Posterior vena cava (tissue), 2 donors: ENCODE measurements around the gene WDR45. TPM values are rescaled to one million over a fixed set of nuclear protein-coding genes. Genes with fewer than 3 reads are reported as not detected.
"Not testable (repeated sequence)": the region's sequence is repeated elsewhere in the genome, so short reads cannot be mapped to it uniquely, and the experiment has no call there.

Experiments used
- DNase-seq: peaks from one replicate; pipeline ENCODE4 v3.0.0-alpha.2; 2020; ENCODE audit warnings: low spot score
- intact Hi-C, 2 donors: fragments of 100-400 bp; cut with DNase I; formaldehyde crosslinking; loops; one replicate each; pipeline versions ENCODE4 v1.14.1 to v1.14.2; 2022 to 2023
- long read RNA-seq, 2 donors: library from polyadenylated mRNA; unstranded; transcript quantifications; one replicate each; pipeline ENCODE4 v2.0.0, GENCODE V29; 2020 to 2021
- total RNA-seq, 2 donors: library from RNA; stranded (reverse); fragmentation: NEBNext Ultra II Directional; extraction: Animal tissue kit (Norgen Biotek cat#: 25700); gene quantifications; one replicate each; pipeline ENCODE4 v1.2.1, GENCODE V29; 2021
- donor health status: DM: yes; HTN: yes; CAD: no.
- donor health status: DM: yes; HTN: yes; CAD: no.

WDR45 gene
- 10 to 100 TPM; 49.8 to 51.9 TPM for total RNA-seq
- long read RNA-seq, donor 1, transcript WDR45-207 (11 exons, 1,639 nt): major isoform, 7 of 20 reads
- long read RNA-seq, donor 1, partial matches to known transcripts: 4 of 20 reads
- long read RNA-seq, donor 1, other reads (novel, unspliced or antisense): 5 of 20 reads
- long read RNA-seq, donor 2, transcript WDR45-224 (10 exons, 1,301 nt): minor isoform, 11 of 145 reads
- long read RNA-seq, donor 2, transcript WDR45-206 (11 exons, 1,381 nt): minor isoform, 11 of 145 reads
- long read RNA-seq, donor 2, transcript WDR45-207 (11 exons, 1,639 nt): major isoform, 83 of 145 reads
- long read RNA-seq, donor 2, partial matches to known transcripts: 14 of 145 reads
- long read RNA-seq, donor 2, other reads (novel, unspliced or antisense): 24 of 145 reads

DNA sequence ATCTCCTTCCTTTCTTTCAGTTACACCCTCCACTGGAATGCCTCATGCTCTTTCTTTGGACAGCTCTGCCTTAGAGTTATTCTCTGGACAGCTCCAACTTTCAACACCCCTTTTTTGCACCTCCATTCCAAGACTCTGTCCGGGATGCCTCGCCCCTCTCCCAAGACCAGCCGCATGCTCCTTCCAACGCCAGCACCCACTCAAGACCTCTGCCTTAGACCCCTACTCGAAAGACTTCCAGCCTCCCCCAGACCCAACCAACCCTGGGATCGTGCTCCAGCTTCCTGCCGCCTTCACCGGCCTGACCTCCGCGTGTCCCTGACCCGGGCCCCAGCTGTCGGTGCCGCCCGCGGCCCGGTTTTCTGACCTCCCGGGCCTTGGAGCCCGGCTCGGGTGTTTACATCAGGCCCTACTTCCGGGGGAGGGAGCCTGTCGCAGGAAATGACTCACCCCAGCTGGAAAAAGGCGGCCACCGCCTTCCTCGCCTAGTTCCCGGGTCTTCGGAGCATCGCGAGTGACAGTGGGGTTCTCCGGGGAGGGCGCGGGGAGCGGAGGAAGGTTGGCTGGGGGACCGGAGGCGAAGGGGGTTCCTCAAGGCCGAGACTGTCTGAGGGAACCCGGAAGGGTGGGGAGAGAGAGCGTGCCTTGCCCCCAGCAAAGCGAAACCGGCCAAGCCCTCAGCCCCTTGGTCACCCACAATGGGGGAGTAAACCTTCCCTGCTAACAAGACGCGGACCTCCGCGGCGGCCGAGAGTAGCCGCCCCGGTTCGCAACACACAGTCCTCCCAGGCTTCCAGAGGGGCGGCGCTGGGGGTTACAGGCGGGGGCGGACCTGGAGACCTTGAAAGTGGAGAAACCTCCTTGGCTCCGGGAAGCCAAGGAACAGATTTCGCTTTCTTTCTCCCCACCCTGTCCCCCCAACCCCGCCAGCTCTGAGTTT is at the start of gene WDR45:
TSS of gene WDR45 (minus strand) at position 399 of the 940 bp plus-strand sequence. CDS start 1,792 bp downstream, outside the sequence.
- intact Hi-C loops: no loop called here
- peak; percentile 92 for DNase-seq

- DNase-seq: no peak
- intact Hi-C loops: no loop called here
These were observed 49.7 kb upstream of the WDR45 start for GRCh38 chrX:49129427-49129826.

GRCh38 chrX:49127742-49128258 is 48.1 kb upstream of the WDR45 start:
- DNase-seq, intact Hi-C loops: not testable (repeated sequence)

- intact Hi-C loops: no loop called here
- DNase-seq: no peak
These were observed 42.8 kb upstream of the WDR45 start for GRCh38 chrX:49122499-49122898.

DNA sequence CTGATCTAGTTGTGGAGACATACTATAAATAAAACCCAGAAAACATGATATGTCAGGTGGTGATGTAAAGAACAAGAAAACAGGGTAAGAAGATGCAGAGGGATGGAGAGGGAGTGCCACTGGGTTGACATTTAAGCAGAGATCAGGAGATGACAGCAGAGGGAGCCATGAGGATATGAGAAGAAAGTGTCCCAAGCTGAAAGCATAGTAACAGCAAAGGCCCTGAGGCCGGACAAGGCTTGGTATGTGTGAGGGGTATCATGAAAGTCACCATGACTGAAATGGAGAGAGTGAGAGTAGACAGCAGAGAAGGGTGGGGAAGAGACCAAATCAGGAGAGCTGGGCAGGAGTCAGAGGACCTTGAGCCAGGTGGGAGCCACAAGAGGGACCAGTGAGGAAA is 40.4 kb upstream of the WDR45 start:
- intact Hi-C loops: no loop called here
- no peak for DNase-seq

DNA sequence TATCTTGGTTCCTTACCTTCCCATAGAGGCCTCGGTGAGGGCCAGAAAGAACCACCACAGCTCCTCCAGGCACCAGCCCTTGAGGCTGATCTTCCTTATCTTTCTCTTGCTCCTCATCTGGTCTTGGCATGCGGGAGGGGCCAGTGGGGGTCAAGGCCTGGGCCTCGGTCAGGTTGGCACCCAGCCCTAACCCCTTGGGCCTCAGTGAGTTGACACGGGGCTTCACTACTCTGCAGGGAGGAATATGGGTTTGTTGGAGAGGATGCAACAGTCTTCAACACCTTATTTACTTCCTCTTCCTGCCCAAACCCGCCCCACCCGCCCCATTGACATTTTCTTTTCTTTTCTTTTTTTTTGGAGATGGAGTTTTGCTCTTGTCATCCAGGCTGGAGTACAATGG is 37.9 kb upstream of the WDR45 start:
- DNase-seq: no peak
- intact Hi-C loops: no loop called here

- no peak for DNase-seq
- intact Hi-C loops: no loop called here
These were observed 37.0 kb upstream of the WDR45 start for GRCh38 chrX:49116716-49117115.

- intact Hi-C loops: no loop called here
- no peak for DNase-seq
These were observed 36.4 kb upstream of the WDR45 start for GRCh38 chrX:49116076-49116475.

GRCh38 chrX:49111791-49112190 is 32.1 kb upstream of the WDR45 start:
- DNase-seq: no peak
- intact Hi-C loops: no loop called here

GRCh38 chrX:49110417-49110816 is 30.7 kb upstream of the WDR45 start:
- no peak for DNase-seq
- intact Hi-C loops: no loop called here

- no peak for DNase-seq
- intact Hi-C loops: no loop called here
These were observed 29.0 kb upstream of the WDR45 start for GRCh38 chrX:49108641-49109040.

DNA sequence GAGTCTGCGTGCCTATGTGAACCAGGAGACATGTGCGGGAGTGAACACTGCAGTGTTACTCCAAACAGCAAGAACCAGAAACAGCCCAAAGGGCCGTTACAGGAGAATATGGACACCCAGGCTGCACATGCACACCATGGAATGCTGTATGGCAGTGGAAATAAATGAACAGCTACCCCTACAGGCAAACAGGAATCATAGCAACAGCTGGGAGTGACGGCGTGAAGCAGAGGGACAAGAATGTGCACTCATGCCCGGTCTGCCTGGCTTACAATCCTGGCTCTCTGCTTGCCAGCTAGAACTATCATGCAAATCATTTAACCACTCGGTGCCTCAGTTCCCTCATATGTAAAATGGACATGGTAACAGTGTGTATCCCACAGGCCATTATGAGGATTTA is 27.2 kb upstream of the WDR45 start:
- DNase-seq: no peak
- intact Hi-C loops: no loop called here

- DNase-seq: no peak
- intact Hi-C loops: no loop called here
These were observed 26.6 kb upstream of the WDR45 start for GRCh38 chrX:49106296-49106695.

GRCh38 chrX:49103637-49104036 is 23.9 kb upstream of the WDR45 start:
- intact Hi-C loops: no loop called here

GRCh38 chrX:49102190-49102589 is 22.5 kb upstream of the WDR45 start:
- DNase-seq: no peak
- intact Hi-C loops: no loop called here

More at GRCh38 chrX:49103637-49104036, 23.9 kb upstream of the WDR45 start:
- no peak for DNase-seq

DNA sequence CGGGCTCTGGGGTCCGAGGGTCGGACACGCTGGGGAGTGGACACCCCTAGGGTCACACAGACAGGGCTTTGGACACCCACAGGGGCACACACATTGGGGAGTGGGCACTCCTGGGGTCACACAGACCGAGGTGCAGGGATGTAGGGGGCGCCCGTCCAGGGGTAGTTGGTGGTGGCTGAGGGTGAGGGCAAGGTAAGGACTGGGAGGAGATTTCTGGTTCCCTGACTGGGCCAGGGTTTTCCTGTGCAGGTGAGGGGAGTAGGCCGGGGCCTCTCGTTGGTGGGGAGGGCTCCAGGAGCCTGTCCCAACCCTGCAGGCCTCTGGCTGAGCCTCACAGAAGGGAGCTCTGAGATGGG is 21.9 kb upstream of the WDR45 start:
- intact Hi-C loops: no loop called here
- DNase-seq: no peak

- intact Hi-C loops: no loop called here
- peak; percentile 96 for DNase-seq
These were observed 21.3 kb upstream of the WDR45 start for GRCh38 chrX:49100704-49101628.

DNA sequence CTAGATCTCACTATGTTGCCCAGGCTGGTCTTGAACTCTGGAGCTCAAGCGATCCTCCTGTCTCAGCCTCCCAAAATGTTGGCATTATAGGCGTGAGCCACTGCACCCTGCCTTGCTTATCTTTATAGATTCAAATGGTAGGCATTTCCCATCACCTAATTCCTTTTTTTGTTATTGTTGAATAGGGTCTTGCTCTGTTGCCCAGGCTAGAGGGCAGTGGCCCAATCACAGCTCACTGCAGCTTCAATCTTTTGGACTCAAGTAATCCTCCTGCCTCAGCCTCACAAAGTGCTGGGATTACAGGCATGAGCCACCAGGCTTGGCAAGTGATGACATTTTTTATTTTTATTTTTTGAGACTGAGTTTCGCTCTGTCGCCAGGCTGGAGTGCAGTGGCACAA is 16.7 kb upstream of the WDR45 start:
- intact Hi-C loops: no loop called here
- DNase-seq: no peak

GRCh38 chrX:49089553-49089952 is 9.9 kb upstream of the WDR45 start:
- intact Hi-C loops: no loop called here
- DNase-seq: no peak
